ENCODE data around the gene ARID4B.
"Not testable (repeated sequence)": the region's sequence is repeated elsewhere in the genome, so short reads cannot be mapped to it uniquely, and the experiment has no call there.

DNA sequence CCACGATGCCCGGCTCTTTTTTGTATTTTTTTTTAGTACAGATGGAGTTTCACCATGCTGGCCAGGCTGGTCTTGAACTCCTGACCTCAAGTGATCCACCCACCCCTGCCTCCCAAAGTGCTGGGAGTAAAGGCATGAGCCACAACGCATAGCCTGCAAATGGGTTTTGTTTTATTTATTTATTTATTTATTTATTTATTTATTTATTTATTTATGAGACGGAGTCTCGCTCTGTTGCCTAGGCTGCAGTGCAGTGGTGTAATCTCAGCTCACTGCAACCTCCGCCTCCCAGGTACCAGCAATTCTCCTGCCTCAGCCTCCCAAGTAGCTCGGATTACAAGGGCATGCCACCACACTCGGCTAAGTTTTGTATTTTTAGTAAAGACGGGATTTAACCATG is 36.2 kb upstream of the ARID4B start:
- not testable (repeated sequence) for TF ChIP-seq POLR2A (IDR thresholded peaks at IDR 0.05; ENCODE audit: low read depth, low read length); POLR2AphosphoS5 (IDR thresholded peaks at IDR 0.05; ENCODE audit: low read depth, low read length); TAF1 (IDR thresholded peaks at IDR 0.05; ENCODE audit: borderline replicate concordance, low read depth, low read length)
